ENCODE results near the gene FERMT3. TPM values are rescaled to one million over a fixed set of nuclear protein-coding genes. Genes with fewer than 3 reads are reported as not detected.

The FERMT3 gene
- total and polyA plus RNA-seq, 2 of the 13 experiments (the other 11 are each of a cell fraction or from before 2014, with no cell fraction given), result 0.29 TPM; not detected in 1

- TF ChIP-seq ZNF687 (CRISPR knock-in tag; IDR thresholded peaks at IDR 0.05), result peak; percentile 92
- 0 out of 2 replicates have a peak, but pooled peaks have one; percentile 9 for TF ChIP-seq ZKSCAN8 (CRISPR knock-in tag; IDR thresholded peaks at IDR 0.05; ENCODE audit: borderline replicate concordance)
- peak; percentile 75; the same call in 1 of the 3 replicates for TF ChIP-seq MXI1 (IDR thresholded peaks at IDR 0.05; ENCODE audit: borderline replicate concordance, low read depth, low read length)
- TF ChIP-seq PCBP2 (optimal IDR thresholded peaks at IDR 0.05; ENCODE audit: low read depth, low read length, poor library complexity, severe bottlenecking), result no peak
- no peak for TF ChIP-seq CBX5 (CRISPR knock-in tag; IDR thresholded peaks at IDR 0.05; ENCODE audit: borderline replicate concordance)
- no peak for TF ChIP-seq FOSL1 (CRISPR knock-in tag; IDR thresholded peaks at IDR 0.05; ENCODE audit: borderline replicate concordance)
- no peak for TF ChIP-seq KMT2A (CRISPR knock-in tag; IDR thresholded peaks at IDR 0.05)
- TF ChIP-seq TFDP2 (CRISPR knock-in tag; IDR thresholded peaks at IDR 0.05), result no peak; the same call in 1 of the 2 replicates
- no peak for TF ChIP-seq NPAS2 (CRISPR knock-in tag; IDR thresholded peaks at IDR 0.05; ENCODE audit: borderline replicate concordance)
- no peak for TF ChIP-seq ZNF180 (CRISPR knock-in tag; IDR thresholded peaks at IDR 0.05; ENCODE audit: borderline replicate concordance, low read depth)
- TF ChIP-seq ATF2 (CRISPR knock-in tag; IDR thresholded peaks at IDR 0.05), result no peak
- 0 out of 2 replicates have a peak, but pooled peaks have one; percentile 19 for TF ChIP-seq ETV6 (CRISPR knock-in tag; conservative IDR thresholded peaks at IDR 0.05)
- TF ChIP-seq RFXANK (CRISPR knock-in tag; IDR thresholded peaks at IDR 0.05), result no peak
- no peak for TF ChIP-seq ZFP41 (CRISPR knock-in tag; IDR thresholded peaks at IDR 0.05; ENCODE audit: borderline replicate concordance)
- TF ChIP-seq HIVEP1 (CRISPR knock-in tag; IDR thresholded peaks at IDR 0.05), result no peak
- TF ChIP-seq SRSF1 (optimal IDR thresholded peaks at IDR 0.05; ENCODE audit: low read depth, low read length), result peak; percentile 30
- no peak for TF ChIP-seq ZNF773 (CRISPR knock-in tag; IDR thresholded peaks at IDR 0.05; ENCODE audit: borderline replicate concordance)
- peak; percentile 54; the same call in 1 of the 2 replicates for TF ChIP-seq ZNF253 (CRISPR knock-in tag; IDR thresholded peaks at IDR 0.05; ENCODE audit: borderline replicate concordance)
- no peak for TF ChIP-seq DPF2 (CRISPR knock-in tag; IDR thresholded peaks at IDR 0.05; ENCODE audit: borderline replicate concordance, low read depth)
- TF ChIP-seq SRSF9 (IDR thresholded peaks at IDR 0.05; ENCODE audit: borderline replicate concordance, insufficient read depth, low read depth, low read length, poor library complexity, severe bottlenecking), result no peak
- no peak for TF ChIP-seq NFRKB (IDR thresholded peaks at IDR 0.05)
Observed at GRCh38 chr11:64246871-64247728, 40.6 kb downstream of the FERMT3 start, which contains the start of gene PPP1R14B (continued).
